SJSA1 (cell line): Measurements from ENCODE around the gene FHIT. TPM values are rescaled to one million over a fixed set of nuclear protein-coding genes. Genes with fewer than 3 reads are reported as not detected.

Source experiments
- DNase-seq, 2 experiments: peaks; one replicate each; pipeline ENCODE4 v3.0.0-alpha.2; 2015 to 2020; ENCODE audit warnings: low spot score in 2 of 2, low read depth in 1 of 2
- H3K27ac ChIP-seq: fragments of 250-450 bp; sonication (Bioruptor Pico); 2 replicates; pipeline ENCODE4 v1.5.1; 2020; ENCODE audit warnings: mild to moderate bottlenecking, moderate library complexity
- H3K27me3 ChIP-seq: fragments of 250-450 bp; sonication (Bioruptor Pico); replicated peaks from 2 replicates; pipeline ENCODE4 v1.5.1; 2020; ENCODE audit warnings: mild to moderate bottlenecking, moderate library complexity
- H3K36me3 ChIP-seq: fragments of 250-450 bp; sonication (Bioruptor Pico); 2 replicates; pipeline ENCODE4 v1.5.1; 2020; ENCODE audit warnings: mild to moderate bottlenecking
- H3K4me1 ChIP-seq: fragments of 250-450 bp; sonication (Bioruptor Pico); replicated peaks from 2 replicates; pipeline ENCODE4 v1.6.1; 2021; ENCODE audit warnings: mild to moderate bottlenecking
- H3K4me3 ChIP-seq: fragments of 250-450 bp; sonication (Bioruptor Pico); 2 replicates; pipeline ENCODE4 v1.5.1; 2020; ENCODE audit warnings: mild to moderate bottlenecking
- H3K9me3 ChIP-seq: fragments of 250-450 bp; sonication (Bioruptor Pico); replicated peaks from 2 replicates; pipeline ENCODE4 v1.5.1; 2020; ENCODE audit warnings: mild to moderate bottlenecking
- total RNA-seq: library from RNA; depleted of rRNA; stranded (reverse); fragments of >200 nt; shearing (Covaris generic); gene quantifications from 2 replicates; pipeline ENCODE4 v1.2.3, GENCODE V29; 2014; rRNA removed

The FHIT gene
- total RNA-seq = not detected in 2 replicates

GRCh38 chr3:61251174-61251972, at the start of gene FHIT:
Gene FHIT (minus strand): TSS chr3:61251452.
- H3K36me3 ChIP-seq = no peaks in the 10 kb centered on the region
- no peaks in the 10 kb centered on the region for H3K9me3 ChIP-seq
- H3K4me3 ChIP-seq = peak within 1 kb of the TSS; percentile 41
- H3K27me3 ChIP-seq = no peaks in the 10 kb centered on the region; the same call in 1 of the 2 replicates
- peak; percentile 70 to 91 for DNase-seq
- no peaks in the 10 kb centered on the region for H3K4me1 ChIP-seq
- no peak within 1 kb of the TSS for H3K27ac ChIP-seq

- Histone ChIP-seq H3K27ac (no peak overlapping the region), H3K4me3 (no peak overlapping the region), H3K27me3 (no peaks in the 10 kb centered on the region), H3K36me3 (no peaks in the 10 kb centered on the region), H3K9me3 (no peaks in the 10 kb centered on the region), H3K4me1 (no peaks in the 10 kb centered on the region)
- no peak for DNase-seq
Measured at GRCh38 chr3:61300786-61301185, 49.5 kb upstream of the FHIT start.

- DNase-seq = no peak
- no peaks in the 10 kb centered on the region for H3K36me3 ChIP-seq
- no peaks in the 10 kb centered on the region for H3K27me3 ChIP-seq
- H3K4me3 ChIP-seq = no peak overlapping the region
- H3K4me1 ChIP-seq = no peaks in the 10 kb centered on the region
- H3K9me3 ChIP-seq = no peaks in the 10 kb centered on the region
- H3K27ac ChIP-seq = no peak overlapping the region
Measured at GRCh38 chr3:61300006-61300380, 48.7 kb upstream of the FHIT start.

DNA sequence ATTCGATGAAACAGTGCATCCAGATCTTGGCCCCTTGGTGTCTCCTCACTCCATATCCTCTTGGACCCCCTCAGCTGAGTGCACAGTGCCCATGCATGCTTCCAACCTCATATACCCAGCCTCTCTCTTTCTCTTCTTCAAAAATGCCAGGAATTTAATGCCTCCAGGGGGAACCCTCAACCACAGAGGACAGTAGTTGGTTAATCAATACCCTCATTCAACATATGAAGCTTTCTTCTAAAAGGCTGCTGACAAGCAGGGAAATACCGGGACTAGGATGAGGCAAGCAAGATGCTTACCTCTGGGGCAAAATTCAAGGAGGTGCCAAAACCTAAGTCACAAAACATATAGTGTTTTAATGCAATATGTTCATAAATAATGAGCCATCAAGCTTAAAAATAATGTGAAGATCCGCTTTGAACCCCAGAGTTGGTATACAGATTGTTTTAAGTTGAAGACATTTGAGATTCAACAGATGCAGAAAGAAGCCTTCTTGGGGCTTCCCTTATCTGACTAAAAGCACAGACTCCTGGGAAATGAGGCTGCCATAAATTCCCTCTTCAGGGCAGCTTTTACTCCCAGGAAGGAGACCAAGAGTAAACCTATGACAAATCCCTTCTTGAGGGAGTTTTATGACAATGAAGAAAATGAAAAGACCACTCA, 48.2 kb upstream of the FHIT start:
- Histone ChIP-seq H3K27me3 (no peaks in the 10 kb centered on the region), H3K4me3 (no peak overlapping the region), H3K36me3 (no peaks in the 10 kb centered on the region), H3K27ac (no peak overlapping the region), H3K9me3 (no peaks in the 10 kb centered on the region), H3K4me1 (no peaks in the 10 kb centered on the region)
- DNase-seq = no peak

DNA sequence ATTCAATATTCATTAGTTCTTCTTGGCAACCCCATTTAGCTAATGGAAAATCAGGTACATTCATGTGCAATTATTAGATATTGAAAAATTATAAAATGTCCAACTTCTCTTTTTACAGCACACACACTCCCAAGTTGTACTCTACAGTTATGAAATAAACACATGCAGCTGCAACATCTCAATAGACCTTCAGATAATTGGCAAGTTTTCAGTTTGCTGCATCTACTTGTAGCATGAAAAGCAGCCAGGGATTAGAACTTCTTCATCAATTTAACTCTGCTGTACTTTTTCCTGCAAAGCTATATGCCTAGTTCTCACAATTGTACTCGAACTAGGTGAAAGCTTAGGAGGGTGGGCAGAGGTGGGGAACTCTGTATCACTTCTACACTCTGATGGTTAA, 46.6 kb upstream of the FHIT start:
- Histone ChIP-seq H3K9me3 (no peaks in the 10 kb centered on the region), H3K4me1 (no peaks in the 10 kb centered on the region), H3K4me3 (no peak overlapping the region), H3K36me3 (no peaks in the 10 kb centered on the region), H3K27ac (no peak overlapping the region), H3K27me3 (no peaks in the 10 kb centered on the region)
- no peak for DNase-seq

DNA sequence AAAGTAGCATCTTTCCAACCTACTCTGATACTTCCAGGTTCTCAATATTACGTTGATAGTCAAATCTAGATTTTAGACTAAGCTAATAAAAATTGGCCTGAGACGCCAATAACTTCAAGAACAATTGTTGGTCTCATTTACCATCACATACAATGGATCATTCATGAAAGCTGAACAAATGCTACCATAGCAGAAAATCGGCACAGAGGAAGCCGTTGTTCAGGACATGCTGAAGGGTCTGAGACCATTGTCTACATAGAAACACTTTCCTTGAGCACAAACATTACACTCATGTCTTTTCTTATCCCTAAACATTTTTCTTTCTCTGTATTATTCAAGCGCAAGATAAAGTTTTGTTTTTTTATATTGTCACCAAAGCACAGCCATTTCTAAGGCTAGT, 37.2 kb upstream of the FHIT start:
- Histone ChIP-seq H3K9me3 (no peaks in the 10 kb centered on the region), H3K27ac (no peak overlapping the region), H3K27me3 (no peaks in the 10 kb centered on the region), H3K4me1 (no peaks in the 10 kb centered on the region), H3K4me3 (no peak overlapping the region), H3K36me3 (no peaks in the 10 kb centered on the region)
- DNase-seq = no peak

- H3K4me1 ChIP-seq = no peaks in the 10 kb centered on the region
- no peak for DNase-seq
- H3K27me3 ChIP-seq = no peaks in the 10 kb centered on the region
- no peaks in the 10 kb centered on the region for H3K9me3 ChIP-seq
- no peak overlapping the region for H3K27ac ChIP-seq
- no peak overlapping the region for H3K4me3 ChIP-seq
- H3K36me3 ChIP-seq = no peaks in the 10 kb centered on the region
Measured at GRCh38 chr3:61283876-61284275, 32.6 kb upstream of the FHIT start.

DNA sequence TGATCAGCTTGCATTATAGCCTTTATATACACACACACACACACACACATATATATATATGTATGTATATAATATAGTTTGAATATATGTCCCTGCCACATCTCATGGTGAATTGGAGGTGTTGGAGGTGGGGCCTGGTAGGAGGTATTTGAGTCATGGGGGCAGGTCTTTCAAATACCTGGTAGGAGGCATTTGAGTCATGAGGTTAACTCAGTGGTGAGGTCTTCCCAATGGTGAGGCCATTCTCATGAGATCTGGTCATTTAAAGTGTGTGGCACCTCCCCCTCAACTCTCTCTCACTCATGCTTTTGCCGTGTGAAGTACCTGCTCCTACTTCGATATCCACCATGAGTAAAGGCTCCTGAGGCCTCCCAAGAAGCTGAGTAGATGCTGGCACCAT, 27.5 kb upstream of the FHIT start:
- H3K36me3 ChIP-seq = no peaks in the 10 kb centered on the region
- H3K4me1 ChIP-seq = no peaks in the 10 kb centered on the region
- H3K4me3 ChIP-seq = no peak overlapping the region
- no peak for DNase-seq
- no peaks in the 10 kb centered on the region for H3K9me3 ChIP-seq
- no peak overlapping the region for H3K27ac ChIP-seq
- H3K27me3 ChIP-seq = no peaks in the 10 kb centered on the region

GRCh38 chr3:61277411-61277810, 26.2 kb upstream of the FHIT start:
- H3K36me3 ChIP-seq = no peaks in the 10 kb centered on the region
- no peak for DNase-seq
- H3K27me3 ChIP-seq = no peaks in the 10 kb centered on the region
- no peak overlapping the region for H3K27ac ChIP-seq
- no peaks in the 10 kb centered on the region for H3K9me3 ChIP-seq
- no peaks in the 10 kb centered on the region for H3K4me1 ChIP-seq
- H3K4me3 ChIP-seq = no peak overlapping the region

- Histone ChIP-seq H3K27ac (no peak overlapping the region), H3K36me3 (no peaks in the 10 kb centered on the region), H3K9me3 (no peaks in the 10 kb centered on the region), H3K4me3 (no peak overlapping the region), H3K4me1 (no peaks in the 10 kb centered on the region), H3K27me3 (no peaks in the 10 kb centered on the region)
- no peak for DNase-seq
Measured at GRCh38 chr3:61269435-61269834, 18.2 kb upstream of the FHIT start.

GRCh38 chr3:61268644-61269043, 17.4 kb upstream of the FHIT start:
- Histone ChIP-seq H3K36me3 (no peaks in the 10 kb centered on the region), H3K27ac (no peak overlapping the region), H3K27me3 (no peaks in the 10 kb centered on the region), H3K4me3 (no peak overlapping the region), H3K4me1 (no peaks in the 10 kb centered on the region), H3K9me3 (no peaks in the 10 kb centered on the region)
- DNase-seq = no peak

DNA sequence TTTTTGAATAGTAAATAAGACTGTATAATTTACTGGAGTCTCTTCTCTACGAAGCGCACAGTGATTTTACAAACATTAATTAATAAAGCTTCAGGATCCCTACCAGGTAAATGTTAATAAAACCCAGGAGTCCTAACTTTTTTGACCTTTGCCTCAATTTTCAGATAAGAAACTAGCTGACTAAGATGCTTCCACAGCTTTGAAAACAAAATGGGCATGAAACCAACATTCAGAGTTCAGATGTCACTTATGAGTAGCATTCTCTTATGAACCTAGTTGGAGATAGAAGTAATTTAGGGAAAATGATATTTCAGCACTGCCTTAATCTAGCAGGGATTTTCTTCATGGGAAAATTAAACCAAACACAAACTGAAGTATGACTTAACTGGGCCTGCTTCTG, 13.0 kb upstream of the FHIT start:
- Histone ChIP-seq H3K36me3 (no peaks in the 10 kb centered on the region), H3K9me3 (no peaks in the 10 kb centered on the region), H3K4me1 (no peaks in the 10 kb centered on the region), H3K27ac (no peak overlapping the region), H3K27me3 (no peaks in the 10 kb centered on the region), H3K4me3 (no peak overlapping the region)
- no peak for DNase-seq

DNA sequence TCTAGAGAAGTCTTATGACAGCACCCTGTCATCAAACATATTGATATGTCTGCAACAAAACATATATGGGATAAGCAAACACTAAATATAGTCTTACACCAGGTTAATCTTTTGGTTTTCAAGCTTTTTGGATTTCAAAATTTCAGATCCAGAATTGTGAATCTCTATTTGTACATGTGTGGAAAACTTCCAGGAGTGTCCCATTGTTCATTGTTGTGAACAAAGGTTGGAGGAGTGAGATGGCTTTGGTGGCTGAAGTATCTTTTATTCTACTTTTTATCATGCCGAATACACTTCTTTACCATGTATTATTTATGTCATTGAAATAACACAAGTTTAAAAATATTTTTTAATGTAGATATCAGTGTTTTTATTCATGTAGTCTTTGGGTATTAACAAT, 5.9 kb upstream of the FHIT start:
- Histone ChIP-seq H3K4me3 (no peak overlapping the region), H3K27ac (no peak overlapping the region), H3K36me3 (no peaks in the 10 kb centered on the region), H3K4me1 (no peaks in the 10 kb centered on the region), H3K9me3 (no peaks in the 10 kb centered on the region), H3K27me3 (no peaks in the 10 kb centered on the region; the same call in 1 of the 2 replicates)
- DNase-seq = no peak

GRCh38 chr3:61253756-61254155, 2.5 kb upstream of the FHIT start:
- no peak for DNase-seq
- no peaks in the 10 kb centered on the region for H3K4me1 ChIP-seq
- H3K9me3 ChIP-seq = no peaks in the 10 kb centered on the region

More at GRCh38 chr3:61253756-61254155, 2.5 kb upstream of the FHIT start:
- H3K36me3 ChIP-seq = no peaks in the 10 kb centered on the region
- H3K27ac ChIP-seq = no peak overlapping the region
- H3K4me3 ChIP-seq = no peak overlapping the region
- no peaks in the 10 kb centered on the region; the same call in 1 of the 2 replicates for H3K27me3 ChIP-seq
